PC-3 (cell line): Measurements from ENCODE around the gene DNAI4. TPM values are rescaled to one million over a fixed set of nuclear protein-coding genes. Genes with fewer than 3 reads are reported as not detected.
"Not testable (repeated sequence)": the region's sequence is repeated elsewhere in the genome, so short reads cannot be mapped to it uniquely, and the experiment has no call there.

Experiments used
- ATAC-seq: fragments of 200-7000 bp; cut with Tn5 transposase; 2 replicates; pipeline ENCODE4 v1.9.1; 2020; ENCODE audit warnings: mild to moderate bottlenecking, moderate library complexity
- BruUV-seq: library from RNA; stranded (reverse); fragments of 400-500 nt; replicated peaks from 2 replicates; lab custom pipeline; 2021; lab: Mats Ljungman, UMichigan
- CTCF ChIA-PET: fragments of 300-600 bp; sonication (Branson Sonifier 250); formaldehyde crosslinking; loops from one replicate; lab custom pipeline; 2022; ENCODE audit warnings: antibody characterized with exemption; lab: Charles Lee
- POLR2A ChIA-PET: fragments of 300-600 bp; sonication (Branson Sonifier 250); formaldehyde crosslinking; loops from one replicate; lab custom pipeline; 2022; ENCODE audit warnings: antibody characterized with exemption; ENCODE audit not compliant: unreplicated experiment; lab: Charles Lee
- DNase-seq: peaks from one replicate; pipeline ENCODE4 v3.0.0-alpha.2; 2015
- H2AFZ ChIP-seq: fragments of 300-600 bp; sonication (generic); 2 replicates; pipeline ENCODE4 v1.6.0; 2016; ENCODE audit warnings: antibody characterized with exemption, low read length
- H3F3A ChIP-seq: fragments of 300-600 bp; sonication (generic); one replicate; pipeline ENCODE4 v1.6.0; 2017; ENCODE audit warnings: antibody characterized with exemption, low read length, control low read depth, mild to moderate bottlenecking; ENCODE audit not compliant: unreplicated experiment
- H3K27ac ChIP-seq: fragments of 300-600 bp; sonication (generic); 2 replicates; pipeline ENCODE4 v1.5.1; 2016; ENCODE audit warnings: mild to moderate bottlenecking, low read length
- H3K27me3 ChIP-seq: fragments of 300-600 bp; sonication (generic); 2 replicates; pipeline ENCODE4 v1.6.1; 2016; ENCODE audit warnings: low read length, mixed read lengths
- H3K36me3 ChIP-seq: fragments of 300-600 bp; sonication (generic); 2 replicates; pipeline ENCODE4 v1.6.1; 2016; ENCODE audit warnings: low read depth, mixed run types, low read length, mixed read lengths
- H3K4me1 ChIP-seq: fragments of 300-600 bp; sonication (generic); 2 replicates; pipeline ENCODE4 v1.5.1; 2016; ENCODE audit warnings: low read length; ENCODE audit not compliant: insufficient read depth
- H3K4me2 ChIP-seq: fragments of 300-600 bp; sonication (generic); 2 replicates; pipeline ENCODE4 v1.6.0; 2016; ENCODE audit warnings: low read length
- H3K4me3 ChIP-seq: fragments of 300-600 bp; sonication (generic); 2 replicates; pipeline ENCODE4 v1.5.1; 2016; ENCODE audit warnings: mild to moderate bottlenecking, low read length, mixed read lengths
- H3K79me2 ChIP-seq: fragments of 300-600 bp; sonication (generic); 2 replicates; pipeline ENCODE4 v1.6.1; 2017; ENCODE audit warnings: low read length, mixed read lengths
- H3K9ac ChIP-seq: fragments of 300-600 bp; sonication (generic); 2 replicates; pipeline ENCODE4 v1.6.0; 2016; ENCODE audit warnings: mild to moderate bottlenecking, low read length
- H3K9me2 ChIP-seq: fragments of 300-600 bp; sonication (generic); replicated peaks from 2 replicates; pipeline ENCODE4 v1.6.1; 2016; ENCODE audit warnings: mixed run types, low read length, mixed read lengths
- H3K9me3 ChIP-seq: fragments of 300-600 bp; sonication (generic); 2 replicates; pipeline ENCODE4 v1.6.1; 2016; ENCODE audit warnings: low read length, mixed read lengths
- H4K20me1 ChIP-seq: fragments of 300-600 bp; sonication (generic); 2 replicates; pipeline ENCODE4 v1.6.1; 2016; ENCODE audit warnings: low read length, mixed read lengths
- EZH2 ChIP-seq: fragments of 300-600 bp; sonication (generic); IDR thresholded peaks from one replicate; pipeline ENCODE4 v1.6.1; 2017; ENCODE audit warnings: antibody characterized with exemption, mild to moderate bottlenecking, low read length; ENCODE audit not compliant: unreplicated experiment
- EZH2phosphoT487 ChIP-seq: fragments of 300-600 bp; sonication (generic); IDR thresholded peaks from 2 replicates; pipeline ENCODE4 v1.6.1; 2018; ENCODE audit warnings: mild to moderate bottlenecking, antibody characterized with exemption, low read length, borderline replicate concordance
- intact Hi-C: fragments of 100-400 bp; cut with micrococcal nuclease; formaldehyde crosslinking; loops from 2 replicates; pipeline ENCODE4 v1.9.0; 2023
- total RNA-seq: library from RNA; depleted of rRNA; stranded (reverse); fragments of >200 nt; gene quantifications from 2 replicates; pipeline ENCODE4 v1.2.3, GENCODE V29; 2014
- TF ChIP-seq, protein P1 (sequence below): fragments of 300-600 bp; sonication (generic); conservative IDR thresholded peaks from 2 replicates; pipeline ENCODE4 v1.5.1; 2017; ENCODE audit warnings: antibody characterized with exemption, low read depth, mild to moderate bottlenecking, low read length

DNAI4 gene
- total RNA-seq, 1 experiment from 2014 or later, result 1.6 TPM

DNA sequence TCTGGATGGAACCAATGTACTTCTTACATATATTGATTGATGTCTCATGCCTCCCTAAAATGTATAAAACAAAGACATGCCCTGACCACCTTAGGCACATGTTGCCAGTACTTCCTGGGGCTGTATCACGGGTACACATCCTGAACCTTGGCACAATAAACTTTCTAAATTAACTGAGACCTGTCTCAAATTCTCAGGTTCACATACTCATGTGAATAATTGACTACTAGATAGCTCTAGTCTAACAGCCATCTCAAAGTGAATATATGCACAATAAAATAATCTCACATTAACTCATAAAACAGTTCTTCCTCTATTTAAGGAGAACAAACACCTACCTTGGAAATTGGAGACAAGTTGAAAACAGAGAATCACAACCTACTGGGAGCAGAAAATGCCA lies 5.6 kb downstream of the DNAI4 start:
- peaks cover 14% of the 10 kb centered on the region for H3K79me2 ChIP-seq
- CTCF ChIA-PET, result no interaction called here

GRCh38 chr1:66917476-66917875 lies 7.2 kb downstream of the DNAI4 start:
- intact Hi-C loops, result no loop called here
- no peak for DNase-seq
- Histone ChIP-seq H4K20me1 (no peaks in the 10 kb centered on the region), H3K9me3 (no peaks in the 10 kb centered on the region), H3K27me3 (no peaks in the 10 kb centered on the region), H3K9ac (no peak overlapping the region), H2AFZ (no peak overlapping the region), H3K4me1 (no peaks in the 10 kb centered on the region), H3K79me2 (no peaks in the 10 kb centered on the region), H3K4me2 (no peak overlapping the region), H3K9me2 (no peaks in the 10 kb centered on the region), H3K27ac (no peak overlapping the region), H3K4me3 (no peak overlapping the region), H3F3A (no peaks in the 10 kb centered on the region), H3K36me3 (no peaks in the 10 kb centered on the region)
- ChIA-PET CTCF (no interaction called here), POLR2A (interaction anchor here (0.7 kb wide), 1 partner anchor 48 kb away, joined by 6 read pairs; no protein-coding TSS in a partner anchor)
- no peak for ATAC-seq
- TF ChIP-seq, protein P1, sequence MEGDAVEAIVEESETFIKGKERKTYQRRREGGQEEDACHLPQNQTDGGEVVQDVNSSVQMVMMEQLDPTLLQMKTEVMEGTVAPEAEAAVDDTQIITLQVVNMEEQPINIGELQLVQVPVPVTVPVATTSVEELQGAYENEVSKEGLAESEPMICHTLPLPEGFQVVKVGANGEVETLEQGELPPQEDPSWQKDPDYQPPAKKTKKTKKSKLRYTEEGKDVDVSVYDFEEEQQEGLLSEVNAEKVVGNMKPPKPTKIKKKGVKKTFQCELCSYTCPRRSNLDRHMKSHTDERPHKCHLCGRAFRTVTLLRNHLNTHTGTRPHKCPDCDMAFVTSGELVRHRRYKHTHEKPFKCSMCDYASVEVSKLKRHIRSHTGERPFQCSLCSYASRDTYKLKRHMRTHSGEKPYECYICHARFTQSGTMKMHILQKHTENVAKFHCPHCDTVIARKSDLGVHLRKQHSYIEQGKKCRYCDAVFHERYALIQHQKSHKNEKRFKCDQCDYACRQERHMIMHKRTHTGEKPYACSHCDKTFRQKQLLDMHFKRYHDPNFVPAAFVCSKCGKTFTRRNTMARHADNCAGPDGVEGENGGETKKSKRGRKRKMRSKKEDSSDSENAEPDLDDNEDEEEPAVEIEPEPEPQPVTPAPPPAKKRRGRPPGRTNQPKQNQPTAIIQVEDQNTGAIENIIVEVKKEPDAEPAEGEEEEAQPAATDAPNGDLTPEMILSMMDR, result no peak
- no peak for TF ChIP-seq EZH2
- TF ChIP-seq EZH2phosphoT487, result no peak
- BruUV-seq, result no TSS peak

More for the DNA sequence above, 5.6 kb downstream of the DNAI4 start:
- Histone ChIP-seq H2AFZ (no peak overlapping the region), H3K9me2 (no peaks in the 10 kb centered on the region), H4K20me1 (no peaks in the 10 kb centered on the region), H3K9me3 (no peaks in the 10 kb centered on the region), H3F3A (no peaks in the 10 kb centered on the region), H3K36me3 (no peaks in the 10 kb centered on the region), H3K27ac (no peak overlapping the region), H3K4me1 (0 out of 2 replicates have a peak, but pooled peaks cover 7% of the 10 kb centered on the region), H3K4me2 (no peak overlapping the region), H3K4me3 (no peak overlapping the region), H3K9ac (no peak overlapping the region), H3K27me3 (no peaks in the 10 kb centered on the region)
- POLR2A ChIA-PET, result no interaction called here
- BruUV-seq, result no TSS peak
- ATAC-seq (no peak), DNase-seq (no peak)
- intact Hi-C loops, result no loop called here
- TF ChIP-seq, protein P1, result no peak
- TF ChIP-seq EZH2 (no peak), EZH2phosphoT487 (no peak)

DNA sequence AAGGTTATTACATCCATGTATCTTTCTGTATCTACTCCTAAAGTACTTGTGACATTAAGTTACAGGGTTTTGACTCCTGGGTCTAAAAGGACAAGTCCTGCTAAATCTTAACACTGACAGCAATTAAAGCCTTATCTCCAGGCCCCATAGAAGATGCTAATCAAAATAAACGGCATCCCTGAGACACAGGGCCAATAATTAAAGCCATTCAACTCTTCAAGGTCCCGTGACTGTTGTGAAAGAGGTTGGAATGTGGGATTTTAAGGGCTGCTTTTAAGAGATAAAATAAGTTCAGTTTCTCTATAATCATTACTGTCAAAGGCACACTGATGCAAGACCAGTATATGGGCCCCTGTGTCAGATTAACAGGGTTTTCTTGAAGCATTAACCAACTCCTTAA lies 8.3 kb downstream of the DNAI4 start:
- no peak overlapping the region for H3K4me3 ChIP-seq
- ChIA-PET POLR2A (no interaction called here), CTCF (no interaction called here)
- BruUV-seq, result no TSS peak
- no peaks in the 10 kb centered on the region for H3K9me3 ChIP-seq
- H3K27me3 ChIP-seq, result no peaks in the 10 kb centered on the region
- no peaks in the 10 kb centered on the region for H3K36me3 ChIP-seq
- no peak overlapping the region for H3K27ac ChIP-seq
- ATAC-seq, result no peak
- TF ChIP-seq, protein P1, result no peak
- TF ChIP-seq EZH2, result no peak
- TF ChIP-seq EZH2phosphoT487, result no peak
- no peak overlapping the region for H3K9ac ChIP-seq
- no peaks in the 10 kb centered on the region for H3F3A ChIP-seq
- intact Hi-C loops, result no loop called here
- H3K4me2 ChIP-seq, result no peak overlapping the region
- no peaks in the 10 kb centered on the region for H3K4me1 ChIP-seq
- no peak for DNase-seq
- no peak overlapping the region for H2AFZ ChIP-seq
- H3K79me2 ChIP-seq, result no peaks in the 10 kb centered on the region
- H3K9me2 ChIP-seq, result no peaks in the 10 kb centered on the region
- H4K20me1 ChIP-seq, result no peaks in the 10 kb centered on the region

- H2AFZ ChIP-seq, BruUV-seq, H3K27ac ChIP-seq, H3K9me2 ChIP-seq, H3K9me3 ChIP-seq, H3K9ac ChIP-seq, intact Hi-C loops, H4K20me1 ChIP-seq, H3K4me3 ChIP-seq, CTCF ChIA-PET, ATAC-seq, H3K27me3 ChIP-seq, H3F3A ChIP-seq, H3K36me3 ChIP-seq, DNase-seq, H3K4me1 ChIP-seq, H3K79me2 ChIP-seq, H3K4me2 ChIP-seq: not testable (repeated sequence)
- POLR2A ChIA-PET, result interaction anchor here (0.7 kb wide), 1 partner anchor 10 kb away, joined by 4 read pairs; the partner anchor contains the start of genes DNAI4 and MIER1
Observed at GRCh38 chr1:66915203-66915602, 9.5 kb downstream of the DNAI4 start.
